ENCODE results near the gene SLAMF8. TPM values are rescaled to one million over a fixed set of nuclear protein-coding genes. Genes with fewer than 3 reads are reported as not detected.

Gene SLAMF8
- total RNA-seq, 2 donors from 2014 or later = not detected

- peaks cover 74% of the 10 kb centered on the region for H3K27me3 Mint-ChIP-seq (ENCODE audit: insufficient read depth)
- no peaks in the 10 kb centered on the region for H3K36me3 Mint-ChIP-seq (ENCODE audit: low read depth)
- Histone ChIP-seq H3K4me1 (ENCODE audit: control insufficient read depth, insufficient read depth, low read length) (peaks cover 3% of the 10 kb centered on the region), H3K36me3 (ENCODE audit: control insufficient read depth, insufficient read depth, low read length) (no peaks in the 10 kb centered on the region), H3K27me3 (ENCODE audit: control insufficient read depth, insufficient read depth, low read length, poor library complexity, severe bottlenecking) (peaks cover 46% of the 10 kb centered on the region), H3K27ac (ENCODE audit: low read depth, low read length) (no peak overlapping the region), H3K4me3 (ENCODE audit: low read length) (no peak overlapping the region), H3K9me3 (ENCODE audit: control insufficient read depth, low read length) (no peaks in the 10 kb centered on the region), H3K9ac (ENCODE audit: extremely low read depth, low read length, poor library complexity, severe bottlenecking) (no peak overlapping the region)
- TF ChIP-seq, protein P1, sequence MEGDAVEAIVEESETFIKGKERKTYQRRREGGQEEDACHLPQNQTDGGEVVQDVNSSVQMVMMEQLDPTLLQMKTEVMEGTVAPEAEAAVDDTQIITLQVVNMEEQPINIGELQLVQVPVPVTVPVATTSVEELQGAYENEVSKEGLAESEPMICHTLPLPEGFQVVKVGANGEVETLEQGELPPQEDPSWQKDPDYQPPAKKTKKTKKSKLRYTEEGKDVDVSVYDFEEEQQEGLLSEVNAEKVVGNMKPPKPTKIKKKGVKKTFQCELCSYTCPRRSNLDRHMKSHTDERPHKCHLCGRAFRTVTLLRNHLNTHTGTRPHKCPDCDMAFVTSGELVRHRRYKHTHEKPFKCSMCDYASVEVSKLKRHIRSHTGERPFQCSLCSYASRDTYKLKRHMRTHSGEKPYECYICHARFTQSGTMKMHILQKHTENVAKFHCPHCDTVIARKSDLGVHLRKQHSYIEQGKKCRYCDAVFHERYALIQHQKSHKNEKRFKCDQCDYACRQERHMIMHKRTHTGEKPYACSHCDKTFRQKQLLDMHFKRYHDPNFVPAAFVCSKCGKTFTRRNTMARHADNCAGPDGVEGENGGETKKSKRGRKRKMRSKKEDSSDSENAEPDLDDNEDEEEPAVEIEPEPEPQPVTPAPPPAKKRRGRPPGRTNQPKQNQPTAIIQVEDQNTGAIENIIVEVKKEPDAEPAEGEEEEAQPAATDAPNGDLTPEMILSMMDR (conservative IDR thresholded peaks at IDR 0.05) = no peak
- no peak overlapping the region for H3K4me3 Mint-ChIP-seq
- WGBS, 2 experiments (ENCODE audit: insufficient coverage in 1 of 2, insufficient read length in 1 of 2) = 41% methylated on average over 7 of the region's 7 CpGs; no CpG with 5 or more reads in 1 of the 2 experiments
- no peak overlapping the region for H3K27ac Mint-ChIP-seq
- peak; percentile 69 for DNase-seq
- peaks cover 36% of the 10 kb centered on the region for H3K4me1 Mint-ChIP-seq
- no peaks in the 10 kb centered on the region for H3K9me3 Mint-ChIP-seq
These were observed 3.3 kb upstream of the SLAMF8 start for GRCh38 chr1:159823406-159823805.

DNA sequence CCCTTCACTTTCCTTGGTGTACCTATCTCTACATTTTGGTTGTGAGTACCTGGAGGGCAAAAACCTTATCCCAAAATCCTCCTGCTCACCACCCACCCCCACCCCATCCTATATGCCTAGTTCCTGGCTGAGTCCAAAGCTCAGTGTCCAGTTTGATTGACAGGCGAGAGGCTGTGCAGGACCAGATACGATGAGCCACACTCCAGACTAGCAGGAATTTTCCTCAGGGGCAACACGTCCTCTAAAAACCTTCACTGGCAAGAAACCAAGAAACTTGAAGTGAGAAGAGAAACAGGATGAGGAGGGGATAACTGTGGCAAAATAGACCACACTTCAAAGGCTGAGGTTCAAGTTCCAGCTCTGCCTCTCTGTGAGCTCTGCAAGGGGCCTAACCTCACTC lies 1.1 kb upstream of the SLAMF8 start:
- H3K27ac Mint-ChIP-seq = no peak overlapping the region
- no peak overlapping the region for H3K27ac ChIP-seq (ENCODE audit: low read depth, low read length)
- no peak for DNase-seq
- peaks cover 42% of the 10 kb centered on the region for H3K4me1 Mint-ChIP-seq
- H3K36me3 Mint-ChIP-seq (ENCODE audit: low read depth) = no peaks in the 10 kb centered on the region
- no peaks in the 10 kb centered on the region for H3K36me3 ChIP-seq (ENCODE audit: control insufficient read depth, insufficient read depth, low read length)
- no peak overlapping the region for H3K9ac ChIP-seq (ENCODE audit: extremely low read depth, low read length, poor library complexity, severe bottlenecking)
- H3K4me3 ChIP-seq (ENCODE audit: low read length) = no peak overlapping the region
- TF ChIP-seq, protein P1 (conservative IDR thresholded peaks at IDR 0.05) = no peak
- H3K27me3 ChIP-seq (ENCODE audit: control insufficient read depth, insufficient read depth, low read length, poor library complexity, severe bottlenecking) = peaks cover 61% of the 10 kb centered on the region
- H3K9me3 ChIP-seq (ENCODE audit: control insufficient read depth, low read length) = no peaks in the 10 kb centered on the region
- H3K9me3 Mint-ChIP-seq = no peaks in the 10 kb centered on the region
- no peak overlapping the region for H3K4me3 Mint-ChIP-seq
- H3K4me1 ChIP-seq (ENCODE audit: control insufficient read depth, insufficient read depth, low read length) = peaks cover 3% of the 10 kb centered on the region
- WGBS, 2 experiments (ENCODE audit: insufficient coverage in 1 of 2, insufficient read length in 1 of 2) = 90 to 100% methylated on average over 2 to 3 of the region's 3 CpGs
- H3K27me3 Mint-ChIP-seq (ENCODE audit: insufficient read depth) = peaks cover 82% of the 10 kb centered on the region

DNA sequence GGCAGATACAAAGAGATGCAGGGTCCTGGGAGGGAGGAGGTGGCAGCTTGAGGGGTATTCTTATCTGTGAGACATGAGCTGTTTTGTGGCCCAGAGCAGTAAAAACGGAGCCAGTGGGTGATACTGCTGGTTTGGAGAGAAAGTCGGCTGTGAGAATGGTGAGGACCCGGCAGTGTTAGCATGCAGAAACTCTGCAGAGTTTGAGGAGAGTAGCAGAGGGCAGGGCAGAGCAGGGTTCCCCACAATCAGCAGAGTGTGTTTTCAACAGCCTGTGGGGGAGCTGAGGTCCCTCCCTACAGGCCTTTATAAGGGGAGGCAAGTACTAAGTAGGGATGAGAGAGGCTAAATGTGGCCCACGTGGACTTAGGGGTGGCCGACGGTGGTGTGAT lies 423 bp downstream of the SLAMF8 start:
- Mint-ChIP-seq H3K27me3 (ENCODE audit: insufficient read depth) (peaks cover 78% of the 10 kb centered on the region), H3K36me3 (ENCODE audit: low read depth) (no peaks in the 10 kb centered on the region), H3K9me3 (no peaks in the 10 kb centered on the region), H3K4me1 (peaks cover 49% of the 10 kb centered on the region), H3K27ac (no peak overlapping the region), H3K4me3 (no peak overlapping the region)
- Histone ChIP-seq H3K9me3 (ENCODE audit: control insufficient read depth, low read length) (no peaks in the 10 kb centered on the region), H3K9ac (ENCODE audit: extremely low read depth, low read length, poor library complexity, severe bottlenecking) (no peak overlapping the region), H3K4me3 (ENCODE audit: low read length) (no peak overlapping the region), H3K36me3 (ENCODE audit: control insufficient read depth, insufficient read depth, low read length) (no peaks in the 10 kb centered on the region), H3K27ac (ENCODE audit: low read depth, low read length) (no peak overlapping the region), H3K27me3 (ENCODE audit: control insufficient read depth, insufficient read depth, low read length, poor library complexity, severe bottlenecking) (peaks cover 63% of the 10 kb centered on the region), H3K4me1 (ENCODE audit: control insufficient read depth, insufficient read depth, low read length) (peaks cover 9% of the 10 kb centered on the region)
- TF ChIP-seq, protein P1 (conservative IDR thresholded peaks at IDR 0.05) = no peak
- WGBS, 2 experiments (ENCODE audit: insufficient coverage in 1 of 2, insufficient read length in 1 of 2) = 91 to 96% methylated on average over 5 to 6 of the region's 6 CpGs
- DNase-seq = no peak

Measured in endodermal cell (in vitro differentiated cells).